Measurements from ENCODE around the gene BCL2L11.
"Not testable (repeated sequence)": the region's sequence is repeated elsewhere in the genome, so short reads cannot be mapped to it uniquely, and the experiment has no call there.

BCL2L11 gene

GRCh38 chr2:111120253-111121027 lies at the start of gene BCL2L11:
Gene BCL2L11, plus strand, starts transcription at chr2:111120914. Its CDS starts 2,832 bp downstream, at chr2:111123746.
- peak; percentile 96 for DNase-seq

GRCh38 chr2:111071600-111072171 lies 49.0 kb upstream of the BCL2L11 start:
- DNase-seq, result peak; percentile 36

- DNase-seq, result no peak
Observed at GRCh38 chr2:111072220-111072871, 48.4 kb upstream of the BCL2L11 start.

GRCh38 chr2:111082659-111083058 lies 38.1 kb upstream of the BCL2L11 start:
- not testable (repeated sequence) for DNase-seq

GRCh38 chr2:111091811-111092211 lies 28.9 kb upstream of the BCL2L11 start:
- DNase-seq, result no peak

GRCh38 chr2:111094691-111095090 lies 26.0 kb upstream of the BCL2L11 start:
- DNase-seq, result no peak

GRCh38 chr2:111095434-111095833 lies 25.3 kb upstream of the BCL2L11 start:
- DNase-seq, result no peak

GRCh38 chr2:111099402-111099801 lies 21.3 kb upstream of the BCL2L11 start:
- no peak for DNase-seq

- DNase-seq, result peak; percentile 79
Observed at GRCh38 chr2:111100087-111100764, 20.5 kb upstream of the BCL2L11 start.

GRCh38 chr2:111100765-111101162 lies 19.9 kb upstream of the BCL2L11 start:
- DNase-seq, result no peak

- no peak for DNase-seq
Observed at GRCh38 chr2:111101592-111101991, 19.1 kb upstream of the BCL2L11 start.

- no peak for DNase-seq
Observed at GRCh38 chr2:111102216-111102615, 18.5 kb upstream of the BCL2L11 start.

GRCh38 chr2:111105926-111106325 lies 14.8 kb upstream of the BCL2L11 start:
- no peak for DNase-seq

- no peak for DNase-seq
Observed at GRCh38 chr2:111106706-111107105, 14.0 kb upstream of the BCL2L11 start.

GRCh38 chr2:111108745-111109271 lies 11.9 kb upstream of the BCL2L11 start:
- no peak for DNase-seq

GRCh38 chr2:111111101-111111755 lies 9.5 kb upstream of the BCL2L11 start:
- no peak for DNase-seq

GRCh38 chr2:111113838-111114237 lies 6.9 kb upstream of the BCL2L11 start:
- DNase-seq, result no peak

GRCh38 chr2:111116011-111116746 lies 4.5 kb upstream of the BCL2L11 start:
- DNase-seq, result no peak

- DNase-seq, result peak; percentile 88
Observed at GRCh38 chr2:111116843-111117597, 3.7 kb upstream of the BCL2L11 start.

GRCh38 chr2:111117598-111118480 lies 2.9 kb upstream of the BCL2L11 start:
- peak; percentile 67 for DNase-seq
